ENCODE measurements around the gene HS6ST2. TPM values are rescaled to one million over a fixed set of nuclear protein-coding genes. Genes with fewer than 3 reads are reported as not detected.

The HS6ST2 gene
- total RNA-seq, 1 experiment from 2014 or later: 13.4 TPM

DNA sequence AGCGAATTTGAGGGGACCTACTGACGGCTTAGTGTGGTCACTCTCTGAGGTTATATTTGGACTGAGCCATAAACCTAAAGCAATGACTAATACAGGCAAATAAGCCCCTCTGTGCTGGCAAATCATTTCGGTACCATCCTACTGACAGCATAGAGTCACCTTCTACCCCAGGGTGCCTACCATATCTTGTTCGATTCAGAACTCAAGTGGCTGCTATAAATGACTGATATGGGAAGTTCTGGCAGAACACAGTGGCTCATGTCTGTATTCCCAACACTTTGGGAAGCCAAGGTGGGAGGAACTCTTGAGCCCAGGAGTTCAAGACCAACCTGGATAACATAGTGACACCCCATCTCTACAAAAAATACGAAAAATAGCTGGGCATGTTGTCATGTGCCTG is 243.5 kb downstream of the HS6ST2 start:
- no peak overlapping the region for H2AFZ ChIP-seq
- no peak overlapping the region for H3K4me2 ChIP-seq
- intact Hi-C loops (cut with micrococcal nuclease; ENCODE audit: unreplicated experiment): no loop called here
- no peaks in the 10 kb centered on the region for H3F3A ChIP-seq (ENCODE audit: insufficient read depth, low read depth)
- ChIA-PET CTCF (no interaction called here), POLR2A (ENCODE audit: unreplicated experiment) (no interaction called here)
- no peaks in the 10 kb centered on the region for H3K27me3 ChIP-seq (ENCODE audit: insufficient read depth, low read depth)
- no TSS peak for BruUV-seq (replicated peaks)
- H3K9me3 ChIP-seq (ENCODE audit: insufficient read depth, low read depth): no peaks in the 10 kb centered on the region
- no peaks in the 10 kb centered on the region for H3K36me3 ChIP-seq (ENCODE audit: low read depth)
- H3K27ac ChIP-seq: no peak overlapping the region
- no peaks in the 10 kb centered on the region for H3K4me1 ChIP-seq (replicated peaks; ENCODE audit: insufficient read depth)
- TF ChIP-seq CTCF (conservative IDR thresholded peaks at IDR 0.05) (no peak), EZH2 (IDR thresholded peaks at IDR 0.05; ENCODE audit: low read depth) (no peak)
- no peak overlapping the region for H3K4me3 ChIP-seq
- no peaks in the 10 kb centered on the region for H4K20me1 ChIP-seq (ENCODE audit: insufficient read depth)
- no peak for DNase-seq
- H3K79me2 ChIP-seq (ENCODE audit: low read depth): 0 out of 2 replicates have a peak, but pooled peaks cover 5% of the 10 kb centered on the region
- no peaks in the 10 kb centered on the region for H3K9me2 ChIP-seq (ENCODE audit: insufficient read depth)

GRCh38 chrX:132712350-132712749 is 246.1 kb downstream of the HS6ST2 start:
- Histone ChIP-seq H3K4me1 (replicated peaks; ENCODE audit: insufficient read depth) (no peaks in the 10 kb centered on the region), H2AFZ (no peak overlapping the region), H3K4me2 (no peak overlapping the region), H3K79me2 (ENCODE audit: low read depth) (0 out of 2 replicates have a peak, but pooled peaks cover 5% of the 10 kb centered on the region), H3K4me3 (no peak overlapping the region), H3K27ac (no peak overlapping the region), H3F3A (ENCODE audit: insufficient read depth, low read depth) (no peaks in the 10 kb centered on the region), H3K9me2 (ENCODE audit: insufficient read depth) (no peaks in the 10 kb centered on the region), H3K9me3 (ENCODE audit: insufficient read depth, low read depth) (no peaks in the 10 kb centered on the region), H3K36me3 (ENCODE audit: low read depth) (no peaks in the 10 kb centered on the region), H3K27me3 (ENCODE audit: insufficient read depth, low read depth) (no peaks in the 10 kb centered on the region), H4K20me1 (ENCODE audit: insufficient read depth) (no peaks in the 10 kb centered on the region)
- no peak for TF ChIP-seq EZH2 (IDR thresholded peaks at IDR 0.05; ENCODE audit: low read depth)
- no peak for TF ChIP-seq CTCF (conservative IDR thresholded peaks at IDR 0.05)
- DNase-seq: no peak
- intact Hi-C loops (cut with micrococcal nuclease; ENCODE audit: unreplicated experiment): no loop called here
- POLR2A ChIA-PET (ENCODE audit: unreplicated experiment): no interaction called here
- CTCF ChIA-PET: no interaction called here
- BruUV-seq (replicated peaks): no TSS peak

DNA sequence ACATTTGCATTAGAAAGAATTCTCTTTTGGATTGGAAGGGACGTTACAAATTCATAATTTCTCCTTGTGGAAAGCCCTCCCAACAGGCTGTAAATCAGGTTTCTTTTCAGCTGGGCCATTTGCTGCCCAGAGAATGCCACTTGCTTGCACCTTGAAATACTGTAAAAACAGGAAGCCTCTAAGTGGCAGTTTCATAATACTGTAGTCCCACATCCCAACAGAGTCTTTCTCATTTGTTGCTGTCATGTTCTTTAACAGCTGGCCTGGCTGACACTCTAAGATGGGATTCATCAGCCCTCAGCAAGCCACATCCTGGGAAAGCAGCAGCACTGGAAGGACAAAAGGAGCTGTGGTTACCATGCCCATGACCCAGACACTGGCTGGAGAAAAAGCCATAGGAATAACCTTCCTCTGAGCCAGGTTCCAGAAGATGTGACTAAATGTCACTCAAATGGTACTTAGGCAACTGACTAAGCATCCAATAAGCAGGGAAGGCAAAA is 247.7 kb downstream of the HS6ST2 start:
- H4K20me1 ChIP-seq (ENCODE audit: insufficient read depth): no peaks in the 10 kb centered on the region
- TF ChIP-seq EZH2 (IDR thresholded peaks at IDR 0.05; ENCODE audit: low read depth): no peak
- TF ChIP-seq CTCF (conservative IDR thresholded peaks at IDR 0.05): no peak
- no peaks in the 10 kb centered on the region for H3K27me3 ChIP-seq (ENCODE audit: insufficient read depth, low read depth)
- no peaks in the 10 kb centered on the region for H3K79me2 ChIP-seq (ENCODE audit: low read depth)
- no peaks in the 10 kb centered on the region for H3K9me2 ChIP-seq (ENCODE audit: insufficient read depth)
- no peaks in the 10 kb centered on the region for H3K36me3 ChIP-seq (ENCODE audit: low read depth)
- ChIA-PET POLR2A (ENCODE audit: unreplicated experiment) (no interaction called here), CTCF (no interaction called here)
- H3F3A ChIP-seq (ENCODE audit: insufficient read depth, low read depth): no peaks in the 10 kb centered on the region
- no peaks in the 10 kb centered on the region for H3K9me3 ChIP-seq (ENCODE audit: insufficient read depth, low read depth)
- intact Hi-C loops (cut with micrococcal nuclease; ENCODE audit: unreplicated experiment): no loop called here
- H3K4me1 ChIP-seq (replicated peaks; ENCODE audit: insufficient read depth): no peaks in the 10 kb centered on the region
- no peak overlapping the region for H3K4me2 ChIP-seq
- no peak for DNase-seq
- BruUV-seq (replicated peaks): no TSS peak
- H2AFZ ChIP-seq: no peak overlapping the region
- no peak overlapping the region for H3K4me3 ChIP-seq
- H3K27ac ChIP-seq: no peak overlapping the region

All from PC-9 (cell line).